CD1c-positive myeloid dendritic cell (primary cell): ENCODE data around the gene ORC6.
"Not testable (repeated sequence)": the region's sequence is repeated elsewhere in the genome, so short reads cannot be mapped to it uniquely, and the experiment has no call there.

Source experiments
- DNase-seq: peaks from one replicate; pipeline ENCODE4 v3.0.0-alpha.2; 2016; ENCODE audit errors: extremely low spot score

The ORC6 gene, protein sequence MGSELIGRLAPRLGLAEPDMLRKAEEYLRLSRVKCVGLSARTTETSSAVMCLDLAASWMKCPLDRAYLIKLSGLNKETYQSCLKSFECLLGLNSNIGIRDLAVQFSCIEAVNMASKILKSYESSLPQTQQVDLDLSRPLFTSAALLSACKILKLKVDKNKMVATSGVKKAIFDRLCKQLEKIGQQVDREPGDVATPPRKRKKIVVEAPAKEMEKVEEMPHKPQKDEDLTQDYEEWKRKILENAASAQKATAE

DNA sequence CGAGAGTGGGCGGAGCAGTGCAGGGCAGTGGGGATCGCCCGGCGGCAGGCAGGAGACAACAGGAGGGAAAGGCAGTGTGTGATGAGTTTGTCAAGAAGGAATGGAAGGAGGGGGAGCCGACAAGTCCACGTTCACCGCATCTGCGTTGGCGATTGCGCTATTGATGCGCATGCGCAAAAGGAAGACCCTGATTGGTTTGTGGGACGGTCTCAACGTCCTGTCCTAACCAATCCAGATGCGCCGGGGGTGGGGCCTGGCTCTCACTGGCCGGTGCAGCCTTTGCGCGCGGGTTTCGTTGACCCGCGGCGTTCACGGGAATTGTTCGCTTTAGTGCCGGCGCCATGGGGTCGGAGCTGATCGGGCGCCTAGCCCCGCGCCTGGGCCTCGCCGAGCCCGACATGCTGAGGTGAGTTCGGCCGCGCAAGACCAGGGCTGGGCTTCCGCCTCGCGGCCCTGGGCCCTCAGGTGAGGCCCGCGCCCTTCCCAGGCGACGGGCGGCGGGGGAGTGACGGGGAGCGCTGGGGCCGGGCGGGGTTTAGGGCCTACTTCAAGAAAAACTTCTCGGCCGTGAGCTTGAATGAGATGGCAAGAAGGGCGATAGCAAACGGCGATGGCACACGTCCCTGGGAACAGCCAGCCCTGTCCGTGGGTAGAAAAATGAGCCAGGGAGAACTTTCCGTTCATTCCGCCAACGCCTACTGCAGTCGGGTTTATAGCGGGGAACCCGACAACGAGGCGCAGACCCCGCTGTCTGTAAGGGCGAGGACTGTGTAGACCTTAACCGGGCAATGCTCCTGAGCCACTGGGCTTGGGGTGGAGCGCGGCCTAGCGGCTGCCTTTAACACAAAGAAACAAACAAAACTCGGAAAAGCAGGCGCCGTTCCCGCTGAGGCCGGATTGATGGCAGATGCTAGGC lies at the start of gene ORC6:
ORC6 (plus strand) TSS at position 295 of the 916 bp plus-strand sequence; CDS start at position 342, 47 bp downstream.
- peak; percentile 98 for DNase-seq

DNA sequence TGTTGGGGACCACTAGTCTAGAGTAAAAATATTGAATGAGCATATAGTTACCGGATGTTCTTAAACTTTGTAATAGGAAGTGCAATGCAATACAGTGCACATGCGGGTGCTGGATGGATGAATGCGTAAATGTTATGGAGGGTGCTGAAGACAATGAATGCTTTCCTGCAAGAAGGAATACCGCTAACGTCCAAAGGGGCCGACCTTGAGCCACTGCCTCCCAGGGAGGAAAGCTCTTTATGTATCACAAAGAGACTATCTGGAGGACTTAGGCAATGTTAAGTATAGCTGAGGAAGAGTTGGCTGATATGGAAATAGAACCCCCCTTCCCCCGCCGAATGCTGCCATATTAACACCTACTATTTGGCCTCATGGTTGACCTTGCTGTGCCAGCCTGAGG lies 40.8 kb upstream of the ORC6 start:
- DNase-seq: no peak

DNA sequence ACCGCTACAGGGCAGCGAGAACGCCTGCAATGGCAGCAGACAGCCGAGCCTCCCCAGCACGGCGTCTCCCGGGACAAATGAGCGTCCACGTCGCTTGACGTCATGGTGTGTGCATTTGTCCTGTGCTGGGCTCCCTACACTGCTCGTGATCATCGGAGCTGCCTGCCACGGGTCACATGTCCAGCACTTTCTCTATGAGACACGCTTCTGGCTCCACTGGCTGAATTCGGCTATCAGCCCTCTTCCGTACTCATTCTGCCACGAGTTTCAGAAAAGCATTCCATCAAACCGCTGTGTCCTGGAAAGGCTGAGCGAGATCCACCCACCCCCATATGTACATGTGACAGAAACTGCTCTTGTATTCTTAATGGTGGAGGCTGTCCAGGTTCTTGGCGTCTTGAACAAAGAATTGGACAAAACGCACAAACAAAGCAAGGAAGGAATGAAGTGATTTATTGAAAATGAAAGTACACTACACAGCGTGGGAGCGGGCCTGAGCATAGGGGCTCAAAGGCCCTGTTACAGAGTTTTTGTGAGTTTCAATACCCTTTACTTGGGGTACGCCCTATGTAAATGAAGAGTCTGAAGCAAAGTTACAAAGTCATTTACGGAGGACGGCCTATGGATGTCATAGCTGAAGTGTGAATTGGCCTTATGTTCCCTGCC lies 39.7 kb upstream of the ORC6 start:
- no peak for DNase-seq

DNA sequence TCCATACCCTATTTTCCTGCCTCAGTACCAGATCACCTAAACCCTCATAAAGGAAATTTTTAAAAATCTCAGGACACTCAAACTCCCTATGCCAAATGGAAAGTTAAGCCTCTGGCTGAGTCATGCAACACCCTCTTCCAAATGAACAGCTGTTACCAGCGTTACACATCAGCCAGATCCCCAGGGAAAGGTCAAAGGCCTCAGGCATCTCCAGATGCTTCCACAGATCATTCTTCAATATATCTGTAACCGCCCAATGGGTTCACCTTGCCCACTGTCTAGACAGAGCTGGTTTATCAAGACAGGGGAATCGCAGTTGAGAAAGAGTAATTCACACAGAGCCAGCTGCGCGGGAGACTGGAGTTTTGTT lies 39.2 kb upstream of the ORC6 start:
- DNase-seq: no peak

DNA sequence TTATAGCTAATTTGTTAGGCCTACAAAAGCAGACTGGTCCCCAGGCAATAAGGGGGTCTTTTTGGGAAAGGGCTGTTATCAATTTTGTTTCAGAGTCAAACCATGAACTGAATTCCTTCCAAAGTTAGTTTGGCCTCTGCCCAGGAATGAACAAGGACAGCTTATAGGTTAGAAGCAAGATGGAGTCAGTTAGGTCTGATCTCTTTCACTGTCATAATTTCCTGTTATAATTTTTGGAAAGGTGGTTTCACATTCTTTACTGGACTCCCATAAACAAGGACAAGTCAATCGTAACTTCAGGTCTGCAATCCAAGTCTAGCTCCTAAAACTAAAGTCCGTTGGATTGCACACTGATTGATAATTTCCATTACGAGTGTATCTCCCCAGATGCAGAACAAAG lies 38.2 kb upstream of the ORC6 start:
- DNase-seq: no peak

DNA sequence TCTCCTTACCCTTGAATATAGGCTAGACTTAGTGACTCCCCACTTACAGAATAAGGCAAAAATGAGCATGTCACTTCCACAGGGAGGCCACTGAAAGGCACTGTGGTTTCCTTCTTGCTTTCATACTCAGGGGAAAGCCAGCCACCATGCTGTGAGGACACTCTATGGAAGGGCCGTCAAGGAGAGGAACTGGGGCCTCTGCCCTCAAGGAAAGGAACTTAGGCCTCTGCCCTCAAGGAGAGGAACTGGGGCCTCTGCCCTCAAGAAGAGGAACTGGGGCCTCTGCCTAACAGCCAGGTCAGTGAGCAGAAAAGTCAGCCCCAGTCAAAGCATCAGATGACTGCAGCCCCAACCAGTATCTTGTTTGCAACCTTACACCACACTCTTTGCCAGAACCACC lies 30.5 kb upstream of the ORC6 start:
- peak; percentile 89 for DNase-seq

DNA sequence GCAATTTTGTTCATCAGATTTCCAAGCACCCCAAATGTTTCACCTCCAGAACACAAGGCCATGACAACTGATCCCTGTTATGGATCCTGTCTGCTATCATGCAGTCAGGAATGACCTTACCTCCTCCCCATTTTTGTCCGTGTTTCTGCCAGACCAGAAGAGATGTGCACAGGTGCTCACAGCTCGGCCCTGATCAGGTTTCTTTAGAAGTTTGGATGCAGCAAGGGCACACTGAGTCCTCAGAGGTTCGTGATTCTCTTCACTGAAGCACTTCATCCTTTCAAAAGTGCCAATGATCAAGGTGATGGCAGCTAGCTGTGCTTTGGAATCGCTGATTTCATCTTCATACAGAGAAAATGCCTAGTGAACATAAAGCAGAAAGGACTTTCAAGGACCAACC lies 27.3 kb upstream of the ORC6 start:
- DNase-seq: no peak

DNA sequence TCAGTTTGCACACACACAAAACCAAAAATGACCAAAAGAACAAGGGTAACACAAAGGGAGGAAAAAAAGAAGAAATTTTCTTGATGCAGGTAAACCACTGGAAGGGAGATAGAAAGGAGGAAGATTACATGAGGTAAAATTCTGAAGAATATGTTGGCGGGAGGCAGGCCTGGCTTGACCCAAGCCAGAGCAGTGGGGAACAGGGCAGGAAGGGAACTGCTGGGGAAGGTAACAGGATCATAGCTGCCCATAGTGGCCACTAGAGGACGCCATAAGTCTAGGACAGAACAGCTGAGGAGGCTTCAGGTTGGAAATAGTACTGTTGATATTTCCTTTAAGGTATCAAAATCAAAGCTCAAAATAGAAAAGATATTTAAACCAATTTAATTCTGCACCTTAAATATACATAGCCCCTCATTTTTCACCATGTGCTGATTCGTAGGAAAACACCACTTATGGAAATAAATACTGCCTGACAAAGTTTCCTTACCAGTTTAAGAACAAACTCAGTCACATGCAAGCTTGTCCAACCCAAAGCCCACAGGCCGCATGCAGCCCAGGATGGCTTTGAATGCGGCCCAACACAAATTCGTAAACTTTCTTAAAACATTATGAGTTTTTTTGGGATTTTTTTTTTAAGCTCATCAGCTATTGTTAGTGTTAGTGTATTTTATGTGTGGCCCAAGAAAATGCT lies 16.0 kb upstream of the ORC6 start:
- DNase-seq: peak; percentile 77

DNA sequence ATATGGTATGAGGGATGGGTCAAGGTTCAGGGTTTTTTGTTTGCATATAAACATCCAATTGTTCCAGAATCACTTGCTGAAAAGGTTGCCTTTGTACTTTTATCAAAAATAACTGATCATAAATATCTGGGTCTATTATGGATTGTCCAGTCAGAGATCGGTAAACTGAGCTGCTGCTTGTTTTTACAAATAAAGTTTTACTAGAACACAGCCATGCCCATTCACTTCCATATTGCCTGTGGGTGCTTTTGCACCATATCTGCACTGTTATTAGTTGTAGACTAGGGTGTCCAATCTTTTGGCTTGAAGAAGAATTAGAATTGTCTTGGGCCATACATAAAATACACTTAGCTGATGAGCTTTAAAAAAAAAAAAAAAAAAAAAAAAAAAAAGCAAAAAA lies 11.5 kb upstream of the ORC6 start:
- DNase-seq: not testable (repeated sequence)

DNA sequence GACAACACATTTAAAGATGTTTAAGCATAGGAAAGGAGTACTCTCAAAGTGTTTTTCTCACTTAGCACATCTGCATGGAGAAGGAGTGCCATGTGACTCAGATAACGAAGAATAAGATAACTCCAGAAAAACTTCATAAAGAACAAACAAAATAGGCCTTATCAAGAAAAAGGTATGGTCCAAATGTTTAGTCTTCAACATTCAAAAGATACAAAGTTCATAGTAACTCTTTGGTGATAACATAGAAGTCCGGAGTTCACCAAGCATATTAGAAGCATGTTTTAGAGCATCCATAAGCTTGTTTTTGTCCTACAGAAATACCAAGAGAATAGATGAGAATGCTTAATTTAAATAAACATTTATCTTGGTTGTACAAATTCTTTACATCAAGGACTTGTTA lies 7.6 kb upstream of the ORC6 start:
- not testable (repeated sequence) for DNase-seq

DNA sequence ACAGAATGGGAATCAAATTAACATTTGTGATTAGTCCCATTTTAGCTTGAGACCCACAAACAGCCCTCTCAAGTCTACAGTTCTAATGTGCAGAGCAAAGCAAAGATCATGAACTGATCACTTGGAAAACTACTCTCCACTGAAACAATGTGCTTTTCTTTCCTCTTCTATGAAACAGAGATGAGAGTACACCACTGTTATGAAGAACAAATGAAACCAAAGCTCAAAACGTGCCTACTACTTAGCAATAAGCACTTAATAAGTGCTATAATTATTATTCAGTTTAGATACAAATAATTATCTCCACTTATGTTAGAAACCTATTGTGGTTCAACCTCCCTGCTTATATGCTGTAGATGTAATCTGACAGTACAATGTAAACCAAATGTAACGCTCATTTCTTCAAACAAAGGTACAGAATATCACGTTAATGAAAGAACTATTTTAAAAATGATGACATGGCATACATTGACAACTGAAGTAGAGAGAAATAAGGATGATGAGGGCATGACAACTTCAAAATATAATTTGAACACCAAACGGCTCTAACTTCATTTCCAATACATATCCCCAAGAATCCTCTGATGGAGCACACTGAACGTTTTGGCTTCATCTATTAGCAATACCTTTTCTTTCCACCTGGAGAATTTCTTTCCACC lies 2.5 kb upstream of the ORC6 start:
- DNase-seq: no peak

DNA sequence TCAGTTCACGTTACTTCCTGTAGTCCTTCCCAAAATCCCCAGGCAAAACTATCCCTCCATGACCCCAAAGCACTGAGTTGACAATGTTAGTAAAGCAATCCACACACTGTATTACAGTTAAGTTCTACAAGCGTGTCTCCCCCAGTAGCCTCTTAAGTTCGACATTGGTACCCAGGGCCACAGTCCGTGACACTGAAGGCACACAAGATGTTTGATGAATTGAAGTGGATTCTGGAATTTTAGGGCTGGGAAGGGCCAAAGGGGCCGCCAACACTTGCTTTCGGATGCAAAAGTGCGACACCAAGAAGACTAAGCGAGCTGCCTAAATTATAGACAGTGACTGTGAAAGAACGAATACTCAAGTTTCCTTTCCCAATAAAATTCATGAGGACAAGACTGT lies 2.0 kb upstream of the ORC6 start:
- DNase-seq: no peak

DNA sequence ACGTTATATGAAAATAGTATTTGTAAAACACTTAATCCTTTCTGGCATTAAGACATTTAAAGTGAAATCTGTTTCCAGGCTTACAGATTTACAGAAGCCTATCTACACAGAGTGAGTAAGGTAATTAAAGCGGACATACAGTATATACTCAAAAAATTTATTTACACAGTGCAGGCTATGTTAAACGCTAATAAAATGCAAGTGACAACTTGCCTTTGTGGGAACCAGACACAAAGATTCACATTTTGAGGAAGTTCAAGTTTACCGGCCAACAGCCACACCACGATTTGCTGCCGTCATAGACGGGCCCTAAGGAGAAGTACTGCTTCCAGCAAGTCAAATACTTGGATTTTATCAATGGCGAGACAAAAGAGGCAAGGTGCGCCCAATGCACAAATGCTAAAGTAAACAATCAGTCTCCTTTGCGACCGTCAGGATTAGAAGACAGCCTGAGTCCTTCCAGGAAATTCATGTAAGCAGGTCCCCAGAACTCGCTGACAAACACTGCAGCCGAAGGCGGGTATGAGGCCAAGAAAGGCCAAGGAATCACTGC lies 1.3 kb upstream of the ORC6 start:
- peak; percentile 88 for DNase-seq

DNA sequence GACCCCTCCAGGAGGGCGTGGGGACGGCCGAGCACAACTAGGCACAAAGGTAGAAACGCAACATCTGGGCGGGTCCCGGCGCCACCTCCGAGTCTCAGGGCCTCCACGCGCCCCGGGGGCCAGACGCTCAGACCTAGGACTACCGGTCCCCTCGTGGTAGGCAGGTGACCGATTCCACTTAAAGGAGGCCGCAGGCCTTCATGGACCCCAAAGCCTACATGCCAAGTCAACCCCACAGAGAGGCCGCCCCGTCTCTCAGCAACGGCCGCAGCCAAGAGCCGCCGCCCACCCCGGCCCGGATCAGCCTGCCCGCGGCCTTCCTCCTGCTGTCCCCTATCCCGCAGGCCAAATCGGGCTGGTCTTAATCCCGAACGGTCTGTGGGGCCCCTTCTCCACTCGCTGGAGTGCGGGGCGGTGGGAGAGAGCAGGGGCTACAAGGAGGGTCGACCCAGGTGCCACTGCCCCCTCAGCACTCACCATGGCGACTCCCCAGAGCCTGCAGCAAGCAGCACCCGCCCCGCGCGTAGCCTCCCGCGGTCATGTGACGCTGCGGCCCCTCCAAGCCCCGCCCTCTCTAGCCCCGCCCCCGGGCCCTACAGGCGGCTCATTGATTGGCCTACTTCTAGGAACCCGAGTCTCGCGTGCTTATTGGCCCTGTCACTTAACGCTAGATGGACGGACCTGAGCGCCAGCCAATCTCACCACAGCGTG lies 650 bp upstream of the ORC6 start, which contains the start of gene VPS35:
VPS35 (minus strand) TSS at position 525 of the 711 bp plus-strand sequence; CDS start at position 480, 45 bp downstream.
- DNase-seq: peak; percentile 99

DNA sequence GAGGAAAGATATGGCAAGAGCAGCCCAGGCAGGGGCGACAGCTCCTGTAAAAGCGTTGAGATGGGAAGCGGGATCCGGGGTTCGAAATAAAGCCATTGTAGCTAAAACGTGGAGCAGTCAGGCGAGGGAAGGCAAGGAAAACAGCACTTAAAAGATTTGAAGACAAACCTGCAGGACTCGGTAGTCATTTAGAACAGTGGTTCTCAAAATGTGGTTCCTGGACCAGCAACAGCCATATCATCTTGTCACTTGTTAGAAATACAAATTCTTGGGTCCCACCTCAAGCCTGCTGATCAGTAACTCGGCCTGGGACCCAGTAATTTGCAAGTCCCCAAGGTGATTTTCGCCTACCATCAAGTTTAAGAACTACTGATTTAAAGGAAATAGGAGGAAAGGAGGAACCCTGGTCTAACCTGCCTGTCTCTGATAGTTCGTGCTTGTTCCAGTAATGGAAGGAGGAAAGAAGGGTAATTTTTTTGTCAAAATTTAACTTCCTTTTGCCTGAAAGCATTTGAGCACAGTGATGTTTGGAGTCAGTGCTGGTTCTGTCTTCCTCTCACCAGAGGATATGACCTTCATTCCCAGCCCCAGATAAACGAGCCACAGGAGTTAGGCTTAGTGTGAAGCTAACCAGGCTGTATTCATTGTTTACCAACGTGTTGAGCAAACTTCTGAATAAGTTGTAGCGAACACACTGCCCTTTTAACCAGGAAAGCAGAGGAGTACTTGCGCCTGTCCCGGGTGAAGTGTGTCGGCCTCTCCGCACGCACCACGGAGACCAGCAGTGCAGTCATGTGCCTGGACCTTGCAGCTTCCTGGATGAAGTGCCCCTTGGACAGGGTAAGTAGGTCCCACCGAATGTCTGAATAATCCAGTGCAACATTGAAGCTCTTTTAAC lies 1.1 kb downstream of the ORC6 start:
- DNase-seq: peak; percentile 50

DNA sequence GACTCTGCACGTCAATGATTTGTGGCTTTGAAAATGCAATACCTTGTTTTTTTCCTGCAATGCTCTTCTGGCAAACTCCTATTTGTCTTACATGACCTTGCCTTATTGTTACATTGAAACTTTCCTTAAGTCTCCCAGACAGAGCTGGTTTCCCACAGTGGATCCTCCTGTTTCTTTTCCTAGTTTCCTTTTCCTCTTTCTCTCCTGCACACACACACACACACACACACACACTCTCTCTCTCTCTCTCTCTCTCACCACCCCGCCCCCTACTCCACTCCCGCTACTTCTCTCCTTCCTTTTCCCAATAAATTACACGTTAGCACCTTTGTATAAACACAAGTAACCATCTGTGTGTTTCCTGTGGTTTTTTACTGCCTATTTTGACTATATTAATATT lies 2.3 kb downstream of the ORC6 start:
- DNase-seq: no peak

DNA sequence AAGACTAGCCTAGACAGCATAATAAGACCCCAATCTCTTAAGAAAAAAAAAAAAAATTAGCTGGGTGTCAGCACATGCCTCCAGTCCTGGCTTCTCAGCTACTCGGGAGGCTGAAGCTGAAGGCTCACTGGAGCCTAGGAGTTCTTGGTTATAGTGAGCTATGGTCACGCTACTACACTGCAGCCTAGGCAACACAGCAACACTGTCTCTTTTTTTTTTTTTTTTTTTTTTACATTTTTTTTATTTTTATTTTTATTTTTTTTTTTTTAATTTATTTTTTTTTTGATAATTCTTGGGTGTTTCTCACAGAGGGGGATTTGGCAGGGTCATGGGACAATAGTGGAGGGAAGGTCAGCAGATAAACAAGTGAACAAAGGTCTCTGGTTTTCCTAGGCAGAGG lies 4.1 kb downstream of the ORC6 start:
- no peak for DNase-seq

DNA sequence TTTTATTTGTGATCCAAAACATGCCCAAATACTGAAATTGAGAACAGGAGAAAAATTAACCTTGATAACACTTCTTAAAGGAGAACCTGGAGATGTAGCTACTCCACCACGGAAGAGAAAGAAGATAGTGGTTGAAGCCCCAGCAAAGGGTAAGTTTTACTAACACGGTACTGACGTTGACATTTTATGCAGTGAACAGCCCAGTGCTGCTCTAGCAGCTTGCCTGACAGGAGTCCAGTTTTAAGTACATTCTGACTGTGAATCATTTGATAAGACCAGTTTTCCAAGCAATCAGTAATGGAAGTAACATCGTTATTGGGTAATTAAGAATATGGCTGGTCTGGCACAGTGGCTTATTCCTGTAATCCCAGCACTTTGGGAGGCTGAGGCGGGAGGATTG lies 6.5 kb downstream of the ORC6 start:
- no peak for DNase-seq

DNA sequence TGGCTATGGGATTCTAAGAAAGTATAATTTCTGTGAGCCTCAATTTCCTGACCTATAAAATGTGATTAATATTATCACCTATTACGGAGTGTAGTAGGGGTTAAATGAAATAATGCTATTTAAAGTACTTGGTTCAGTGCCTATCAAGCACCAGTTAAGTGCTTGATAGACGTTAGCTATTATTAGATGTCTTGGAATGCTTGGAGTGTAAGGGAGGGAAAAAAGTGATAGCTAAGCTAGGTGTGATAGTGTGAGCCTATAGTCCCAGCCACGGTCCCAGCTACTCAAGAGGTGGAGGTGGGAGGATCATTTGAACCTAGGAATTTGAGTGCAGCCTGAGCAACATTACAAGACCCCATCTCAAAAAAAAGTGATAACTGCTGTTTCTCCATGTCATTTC lies 7.5 kb downstream of the ORC6 start:
- DNase-seq: no peak
